Measurements from ENCODE around the gene FREM2.
A peak's percentile ranks its signal among the peaks of the same experiment; 100 is the strongest.

Gene FREM2

DNA sequence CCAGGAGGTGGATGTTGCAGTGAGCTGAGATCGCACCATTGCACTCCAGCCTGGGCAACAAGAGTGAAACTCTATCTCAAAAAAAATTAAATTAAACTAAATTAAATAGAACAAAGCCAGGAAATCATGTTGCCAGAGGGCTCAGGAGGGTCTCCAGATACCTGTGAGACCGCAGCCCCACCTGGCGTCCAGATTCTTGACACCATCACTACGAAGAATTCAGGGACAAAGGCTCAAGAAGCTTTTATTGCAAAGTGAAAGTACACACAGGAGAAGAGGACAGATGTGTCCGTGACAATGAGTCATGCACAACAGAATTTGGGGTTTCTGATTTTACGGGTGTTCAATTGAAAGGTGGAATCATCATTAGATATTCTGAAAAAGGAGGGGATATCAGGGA lies 227.2 kb downstream of the FREM2 start:
- peak overlapping the region; percentile 12; the same call in 1 of the 2 replicates for H3K4me3 ChIP-seq (replicated peaks; ENCODE audit: low read depth, low read length)
- DNase-seq (ENCODE audit: extremely low read depth, insufficient read length): no peak
- TF ChIP-seq, protein P1, sequence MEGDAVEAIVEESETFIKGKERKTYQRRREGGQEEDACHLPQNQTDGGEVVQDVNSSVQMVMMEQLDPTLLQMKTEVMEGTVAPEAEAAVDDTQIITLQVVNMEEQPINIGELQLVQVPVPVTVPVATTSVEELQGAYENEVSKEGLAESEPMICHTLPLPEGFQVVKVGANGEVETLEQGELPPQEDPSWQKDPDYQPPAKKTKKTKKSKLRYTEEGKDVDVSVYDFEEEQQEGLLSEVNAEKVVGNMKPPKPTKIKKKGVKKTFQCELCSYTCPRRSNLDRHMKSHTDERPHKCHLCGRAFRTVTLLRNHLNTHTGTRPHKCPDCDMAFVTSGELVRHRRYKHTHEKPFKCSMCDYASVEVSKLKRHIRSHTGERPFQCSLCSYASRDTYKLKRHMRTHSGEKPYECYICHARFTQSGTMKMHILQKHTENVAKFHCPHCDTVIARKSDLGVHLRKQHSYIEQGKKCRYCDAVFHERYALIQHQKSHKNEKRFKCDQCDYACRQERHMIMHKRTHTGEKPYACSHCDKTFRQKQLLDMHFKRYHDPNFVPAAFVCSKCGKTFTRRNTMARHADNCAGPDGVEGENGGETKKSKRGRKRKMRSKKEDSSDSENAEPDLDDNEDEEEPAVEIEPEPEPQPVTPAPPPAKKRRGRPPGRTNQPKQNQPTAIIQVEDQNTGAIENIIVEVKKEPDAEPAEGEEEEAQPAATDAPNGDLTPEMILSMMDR (IDR thresholded peaks at IDR 0.05; ENCODE audit: insufficient read depth, low read length, poor library complexity, severe bottlenecking): no peak

DNA sequence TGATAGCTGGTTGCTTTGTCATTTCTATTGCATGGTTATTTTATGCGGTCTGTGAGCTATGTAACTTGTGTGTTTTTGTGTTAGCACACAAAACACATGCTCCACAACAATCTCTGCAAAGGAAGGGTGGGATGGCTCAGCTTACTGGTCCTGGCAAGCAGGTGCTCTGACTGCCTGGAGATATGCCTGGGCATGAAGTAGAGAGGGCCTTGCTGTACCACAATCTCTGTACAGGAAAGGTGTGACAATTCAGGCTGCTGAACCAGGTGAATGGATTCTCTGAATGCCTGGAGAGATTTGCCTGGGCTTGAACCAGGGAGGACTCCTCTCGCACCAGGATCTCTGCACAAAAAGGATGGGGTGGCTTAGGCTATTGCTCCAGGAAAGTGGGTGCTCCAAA lies 234.2 kb downstream of the FREM2 start:
- H3K36me3 ChIP-seq (ENCODE audit: control insufficient read depth, insufficient read depth, low read length): no peaks in the 10 kb centered on the region
- H3K27me3 ChIP-seq (replicated peaks; ENCODE audit: control insufficient read depth, insufficient read depth, low read length): no peaks in the 10 kb centered on the region; the same call in 1 of the 2 replicates
- TF ChIP-seq, protein P1 (IDR thresholded peaks at IDR 0.05; ENCODE audit: insufficient read depth, low read length, poor library complexity, severe bottlenecking): no peak
- no peak overlapping the region for H3K4me3 ChIP-seq (replicated peaks; ENCODE audit: low read depth, low read length)
- DNase-seq (ENCODE audit: extremely low read depth, insufficient read length): no peak

More for the DNA sequence above, 227.2 kb downstream of the FREM2 start:
- Histone ChIP-seq H3K36me3 (ENCODE audit: control insufficient read depth, insufficient read depth, low read length) (no peaks in the 10 kb centered on the region), H3K27me3 (replicated peaks; ENCODE audit: control insufficient read depth, insufficient read depth, low read length) (no peaks in the 10 kb centered on the region)

DNA sequence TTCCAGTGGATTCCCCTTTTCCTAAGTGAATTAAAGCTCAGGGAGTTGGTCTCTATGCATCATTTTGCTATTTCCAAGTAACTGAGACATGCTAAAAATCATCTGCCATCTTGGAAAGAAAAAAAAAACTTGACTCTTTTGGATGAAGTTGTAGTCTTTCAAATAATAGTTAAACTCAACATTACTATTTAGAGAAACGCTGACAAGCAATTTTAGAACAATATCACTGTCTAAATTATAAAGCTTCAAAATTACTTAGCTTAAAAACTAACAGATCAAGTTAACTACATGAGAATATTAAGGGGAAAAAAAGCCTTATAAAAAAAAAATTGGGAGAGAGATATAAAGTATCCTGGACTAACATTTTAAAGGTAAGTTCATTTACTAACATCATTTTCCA lies 235.3 kb downstream of the FREM2 start:
- TF ChIP-seq, protein P1 (IDR thresholded peaks at IDR 0.05; ENCODE audit: insufficient read depth, low read length, poor library complexity, severe bottlenecking): no peak
- no peak for DNase-seq (ENCODE audit: extremely low read depth, insufficient read length)
- Histone ChIP-seq H3K27me3 (replicated peaks; ENCODE audit: control insufficient read depth, insufficient read depth, low read length) (no peaks in the 10 kb centered on the region; the same call in 1 of the 2 replicates), H3K4me3 (replicated peaks; ENCODE audit: low read depth, low read length) (no peak overlapping the region), H3K36me3 (ENCODE audit: control insufficient read depth, insufficient read depth, low read length) (no peaks in the 10 kb centered on the region)

DNA sequence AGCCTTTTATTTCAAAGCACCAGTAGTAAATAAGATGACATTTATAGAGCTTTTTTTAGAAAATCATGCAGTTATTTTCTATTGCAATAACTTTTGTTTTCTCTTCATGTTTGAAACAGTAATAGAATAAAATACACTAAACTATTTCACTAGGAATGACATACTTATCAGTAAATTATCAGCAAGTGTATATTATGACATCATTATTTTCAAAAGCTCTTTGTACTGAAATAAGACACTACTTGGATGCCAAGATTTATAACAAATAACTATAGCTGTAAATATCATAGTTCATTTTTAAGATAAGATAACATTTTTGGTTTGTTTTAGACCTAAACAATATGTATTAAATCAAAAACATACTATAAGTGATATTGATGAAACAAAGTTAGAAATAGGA lies 246.9 kb downstream of the FREM2 start:
- TF ChIP-seq, protein P1 (IDR thresholded peaks at IDR 0.05; ENCODE audit: insufficient read depth, low read length, poor library complexity, severe bottlenecking): no peak
- DNase-seq (ENCODE audit: extremely low read depth, insufficient read length): no peak
- no peak overlapping the region for H3K4me3 ChIP-seq (replicated peaks; ENCODE audit: low read depth, low read length)
- H3K27me3 ChIP-seq (replicated peaks; ENCODE audit: control insufficient read depth, insufficient read depth, low read length): no peaks in the 10 kb centered on the region
- H3K36me3 ChIP-seq (ENCODE audit: control insufficient read depth, insufficient read depth, low read length): no peaks in the 10 kb centered on the region

Measured in GM06990 (cell line).